ENCODE measurements around the gene GATA5.

The GATA5 gene

DNA sequence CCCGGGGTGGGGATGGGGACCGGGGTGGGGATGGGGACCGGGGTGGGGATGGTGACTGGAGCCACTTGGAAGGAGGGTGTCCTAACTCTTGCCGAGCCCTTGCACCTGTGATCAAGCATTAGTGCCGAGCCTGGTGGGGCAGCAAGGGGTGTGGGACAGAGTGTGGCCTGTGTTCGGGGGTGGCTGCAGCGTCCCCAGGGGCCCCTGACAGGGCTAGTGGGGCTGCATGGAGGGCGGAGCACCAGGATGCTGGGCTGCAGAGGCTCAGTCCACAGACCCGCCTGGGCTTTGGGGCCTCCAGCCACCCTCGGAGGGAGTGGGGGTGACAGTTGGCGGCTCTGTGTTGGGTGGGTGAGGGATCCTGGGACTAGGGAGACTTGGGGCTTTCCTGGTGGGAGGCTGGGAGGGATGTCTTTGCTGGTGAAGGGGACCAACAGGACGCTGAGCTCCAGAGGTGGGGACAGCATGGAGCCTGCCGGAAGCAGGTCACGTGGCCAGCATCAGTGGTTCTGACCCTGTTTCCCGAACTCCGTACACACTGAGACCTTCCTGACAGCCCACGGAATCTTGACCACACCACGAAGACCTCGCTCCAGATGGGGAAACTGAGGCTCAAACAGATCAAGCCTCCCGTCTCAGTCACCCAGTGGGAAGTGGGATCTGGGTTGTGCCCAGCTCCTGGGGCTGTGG is 53.0 kb downstream of the GATA5 start:
- TF ChIP-seq POLR2AphosphoS5 (IDR thresholded peaks at IDR 0.05; ENCODE audit: low read depth, low read length) (no peak), TAF1 (IDR thresholded peaks at IDR 0.05; ENCODE audit: borderline replicate concordance, insufficient read depth, low read length) (no peak), SIN3A (IDR thresholded peaks at IDR 0.05; ENCODE audit: borderline replicate concordance, insufficient read depth, low read length) (no peak), FOXP2 (optimal IDR thresholded peaks at IDR 0.05; ENCODE audit: borderline replicate concordance, extremely low read depth, extremely low read length, insufficient read depth) (no peak)
- TF ChIP-seq, protein P1, sequence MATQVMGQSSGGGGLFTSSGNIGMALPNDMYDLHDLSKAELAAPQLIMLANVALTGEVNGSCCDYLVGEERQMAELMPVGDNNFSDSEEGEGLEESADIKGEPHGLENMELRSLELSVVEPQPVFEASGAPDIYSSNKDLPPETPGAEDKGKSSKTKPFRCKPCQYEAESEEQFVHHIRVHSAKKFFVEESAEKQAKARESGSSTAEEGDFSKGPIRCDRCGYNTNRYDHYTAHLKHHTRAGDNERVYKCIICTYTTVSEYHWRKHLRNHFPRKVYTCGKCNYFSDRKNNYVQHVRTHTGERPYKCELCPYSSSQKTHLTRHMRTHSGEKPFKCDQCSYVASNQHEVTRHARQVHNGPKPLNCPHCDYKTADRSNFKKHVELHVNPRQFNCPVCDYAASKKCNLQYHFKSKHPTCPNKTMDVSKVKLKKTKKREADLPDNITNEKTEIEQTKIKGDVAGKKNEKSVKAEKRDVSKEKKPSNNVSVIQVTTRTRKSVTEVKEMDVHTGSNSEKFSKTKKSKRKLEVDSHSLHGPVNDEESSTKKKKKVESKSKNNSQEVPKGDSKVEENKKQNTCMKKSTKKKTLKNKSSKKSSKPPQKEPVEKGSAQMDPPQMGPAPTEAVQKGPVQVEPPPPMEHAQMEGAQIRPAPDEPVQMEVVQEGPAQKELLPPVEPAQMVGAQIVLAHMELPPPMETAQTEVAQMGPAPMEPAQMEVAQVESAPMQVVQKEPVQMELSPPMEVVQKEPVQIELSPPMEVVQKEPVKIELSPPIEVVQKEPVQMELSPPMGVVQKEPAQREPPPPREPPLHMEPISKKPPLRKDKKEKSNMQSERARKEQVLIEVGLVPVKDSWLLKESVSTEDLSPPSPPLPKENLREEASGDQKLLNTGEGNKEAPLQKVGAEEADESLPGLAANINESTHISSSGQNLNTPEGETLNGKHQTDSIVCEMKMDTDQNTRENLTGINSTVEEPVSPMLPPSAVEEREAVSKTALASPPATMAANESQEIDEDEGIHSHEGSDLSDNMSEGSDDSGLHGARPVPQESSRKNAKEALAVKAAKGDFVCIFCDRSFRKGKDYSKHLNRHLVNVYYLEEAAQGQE (IDR thresholded peaks at IDR 0.05; ENCODE audit: insufficient read depth in 1 of 2, low read depth in 2 of 2, low read length in 2 of 2): no peak

DNA sequence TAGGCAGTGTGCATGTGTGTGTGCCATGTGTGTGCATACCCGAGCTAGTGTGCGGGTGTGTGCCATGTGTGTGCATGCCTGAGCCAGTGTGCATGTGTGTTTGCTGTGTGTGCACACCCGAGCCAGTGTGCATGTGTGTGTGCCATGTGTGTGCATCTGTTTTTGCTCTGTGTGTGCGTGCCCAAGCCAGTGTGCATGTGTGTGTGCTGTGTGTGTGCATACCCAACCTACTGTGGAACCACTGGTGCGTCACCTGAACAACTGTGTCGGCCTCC is 54.1 kb downstream of the GATA5 start:
- no peak for TF ChIP-seq POLR2AphosphoS5 (IDR thresholded peaks at IDR 0.05; ENCODE audit: low read depth, low read length)
- no peak for TF ChIP-seq SIN3A (IDR thresholded peaks at IDR 0.05; ENCODE audit: borderline replicate concordance, insufficient read depth, low read length)
- TF ChIP-seq TAF1 (IDR thresholded peaks at IDR 0.05; ENCODE audit: borderline replicate concordance, insufficient read depth, low read length): no peak
- no peak for TF ChIP-seq FOXP2 (optimal IDR thresholded peaks at IDR 0.05; ENCODE audit: borderline replicate concordance, extremely low read depth, extremely low read length, insufficient read depth)
- TF ChIP-seq, protein P1 (IDR thresholded peaks at IDR 0.05; ENCODE audit: insufficient read depth in 1 of 2, low read depth in 2 of 2, low read length in 2 of 2): no peak

DNA sequence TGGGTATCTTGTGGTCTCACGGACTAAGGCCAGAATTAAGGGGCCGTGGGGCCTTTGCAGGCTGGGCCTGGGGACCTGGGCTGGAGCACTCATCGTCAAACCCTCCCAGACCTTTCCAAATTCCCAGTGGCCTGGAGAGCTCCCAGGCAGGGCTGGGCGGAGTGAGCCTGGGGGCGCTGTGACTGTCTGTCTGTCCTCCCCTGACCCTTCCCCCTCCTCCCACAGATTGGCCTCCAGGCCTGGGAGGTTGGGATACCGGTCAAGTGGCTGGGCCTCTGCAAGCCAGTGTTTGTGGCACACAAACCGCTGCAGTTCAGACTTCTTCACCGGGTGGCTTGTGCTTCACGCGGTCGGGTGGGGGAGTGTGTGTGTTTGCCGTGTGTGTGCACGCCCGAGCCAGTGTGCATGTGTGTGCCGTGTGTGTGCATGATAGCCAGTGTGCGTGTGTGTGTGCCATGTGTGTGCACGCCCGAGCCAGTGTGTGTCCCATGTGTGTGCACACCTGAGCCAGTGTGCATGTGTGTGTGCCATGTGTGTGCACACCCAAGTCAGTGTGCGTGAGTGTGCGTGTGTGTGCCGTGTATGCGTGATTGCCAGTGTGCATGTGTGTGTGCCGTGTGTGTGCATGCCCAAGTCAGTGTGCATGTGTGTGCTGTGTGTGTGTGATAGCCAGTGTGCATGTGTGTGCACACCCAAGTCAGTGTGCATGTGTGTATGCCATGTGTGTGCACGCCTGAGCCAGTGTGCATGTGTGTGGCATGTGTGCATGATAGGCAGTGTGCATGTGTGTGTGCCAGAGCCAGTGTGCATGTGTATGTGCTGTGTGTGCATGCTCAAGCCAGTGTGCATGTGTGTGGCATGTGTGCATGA is 54.7 kb downstream of the GATA5 start:
- TF ChIP-seq, protein P1 (IDR thresholded peaks at IDR 0.05; ENCODE audit: insufficient read depth in 1 of 2, low read depth in 2 of 2, low read length in 2 of 2): no peak
- no peak for TF ChIP-seq TAF1 (IDR thresholded peaks at IDR 0.05; ENCODE audit: borderline replicate concordance, insufficient read depth, low read length)
- no peak for TF ChIP-seq POLR2AphosphoS5 (IDR thresholded peaks at IDR 0.05; ENCODE audit: low read depth, low read length)
- TF ChIP-seq FOXP2 (optimal IDR thresholded peaks at IDR 0.05; ENCODE audit: borderline replicate concordance, extremely low read depth, extremely low read length, insufficient read depth): no peak
- TF ChIP-seq SIN3A (IDR thresholded peaks at IDR 0.05; ENCODE audit: borderline replicate concordance, insufficient read depth, low read length): no peak

DNA sequence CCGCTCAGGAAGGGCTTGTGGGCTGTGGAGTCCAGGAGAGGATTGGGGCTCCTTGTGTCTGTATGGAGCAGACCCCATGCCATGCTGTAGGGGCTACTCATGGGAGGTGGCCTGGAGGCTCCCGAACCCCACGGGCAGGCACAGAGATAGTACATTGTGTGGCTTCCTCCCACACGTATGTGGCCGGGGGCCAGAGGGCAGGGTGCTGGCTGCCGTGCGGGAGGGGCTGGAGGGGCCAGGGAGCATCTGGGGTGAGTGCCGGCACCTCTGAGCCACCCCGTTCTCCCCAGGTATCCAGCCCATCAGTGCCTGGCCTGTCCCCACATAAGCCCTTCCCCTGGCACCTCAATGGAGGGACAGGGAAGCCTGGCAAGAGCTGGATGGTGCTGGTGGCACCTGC is 56.0 kb downstream of the GATA5 start:
- TF ChIP-seq FOXP2 (optimal IDR thresholded peaks at IDR 0.05; ENCODE audit: borderline replicate concordance, extremely low read depth, extremely low read length, insufficient read depth) (no peak), POLR2AphosphoS5 (IDR thresholded peaks at IDR 0.05; ENCODE audit: low read depth, low read length) (no peak)

DNA sequence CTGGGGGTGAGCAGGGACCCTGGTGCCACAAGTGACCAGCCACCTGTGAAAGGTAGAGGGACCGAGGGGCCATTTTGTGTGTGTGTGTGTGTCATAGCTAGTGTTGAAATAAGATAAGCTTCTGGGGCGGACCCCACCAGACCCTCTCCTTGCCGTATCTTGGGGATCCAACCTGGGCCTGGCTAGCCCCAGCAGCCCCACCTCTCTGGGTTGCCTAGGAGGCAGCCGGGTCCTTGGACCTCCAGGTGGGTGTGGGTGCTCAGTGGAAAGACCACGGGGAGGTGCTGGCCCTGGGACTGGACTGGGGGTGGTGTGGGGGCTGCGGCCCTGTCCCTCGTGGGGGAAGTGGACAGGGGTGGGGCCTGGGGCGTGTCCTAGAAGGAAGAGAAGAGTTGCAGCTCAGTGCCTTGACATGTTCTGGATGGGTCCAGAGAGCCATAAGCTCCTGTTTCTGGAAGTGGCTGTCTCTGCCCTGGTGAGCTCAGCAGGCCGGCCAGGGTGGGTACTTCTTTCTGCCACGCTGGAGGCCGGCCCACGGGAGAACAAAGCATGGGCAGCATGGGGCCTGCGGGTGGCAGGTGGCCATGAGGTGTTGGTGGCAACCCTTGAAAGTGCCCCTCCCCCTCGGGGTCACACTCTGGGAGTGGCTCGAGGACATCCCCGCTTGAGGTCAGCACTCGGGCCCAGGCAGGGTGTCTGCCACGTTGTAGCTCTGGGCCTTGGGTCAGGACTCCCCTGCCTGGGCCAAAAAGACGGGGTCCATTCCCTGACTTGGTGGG is 56.9 kb downstream of the GATA5 start:
- TF ChIP-seq SIN3A (IDR thresholded peaks at IDR 0.05; ENCODE audit: borderline replicate concordance, insufficient read depth, low read length) (no peak), FOXP2 (optimal IDR thresholded peaks at IDR 0.05; ENCODE audit: borderline replicate concordance, extremely low read depth, extremely low read length, insufficient read depth) (no peak), POLR2AphosphoS5 (IDR thresholded peaks at IDR 0.05; ENCODE audit: low read depth, low read length) (no peak), TAF1 (IDR thresholded peaks at IDR 0.05; ENCODE audit: borderline replicate concordance, insufficient read depth, low read length) (no peak)
- TF ChIP-seq, protein P1 (IDR thresholded peaks at IDR 0.05; ENCODE audit: insufficient read depth in 1 of 2, low read depth in 2 of 2, low read length in 2 of 2): no peak
